HG02798 (cell line): ENCODE data around the gene PRR20E.
"Not testable (repeated sequence)": the region's sequence is repeated elsewhere in the genome, so short reads cannot be mapped to it uniquely, and the experiment has no call there.

Experiments used
- ATAC-seq: cut with Tn5 transposase; IDR thresholded peaks from one replicate; pipeline ENCODE4 v1.9.1; 2021; ENCODE audit warnings: mild to moderate bottlenecking; ENCODE audit not compliant: unreplicated experiment, poor library complexity

PRR20E gene

GRCh38 chr13:57166897-57167296 is at the start of gene PRR20E:
Gene PRR20E, plus strand, starts transcription at chr13:57167197. Its CDS starts 387 bp downstream, at chr13:57167584.
- ATAC-seq: not testable (repeated sequence)

GRCh38 chr13:57123681-57124080 is 43.3 kb upstream of the PRR20E start:
- no peak for ATAC-seq

- no peak for ATAC-seq
These were observed 38.1 kb upstream of the PRR20E start for GRCh38 chr13:57128909-57129308.

- ATAC-seq: no peak
These were observed 30.9 kb upstream of the PRR20E start for GRCh38 chr13:57136093-57136492.

- no peak for ATAC-seq
These were observed 29.4 kb upstream of the PRR20E start for GRCh38 chr13:57137585-57137984.

- ATAC-seq: no peak
These were observed 28.0 kb upstream of the PRR20E start for GRCh38 chr13:57138988-57139387.

- ATAC-seq: not testable (repeated sequence)
These were observed 27.2 kb upstream of the PRR20E start for GRCh38 chr13:57139781-57140180.

- ATAC-seq: not testable (repeated sequence)
These were observed 26.6 kb upstream of the PRR20E start, which contains the start of gene PRR20A for GRCh38 chr13:57140235-57140968. Gene PRR20A, plus strand, starts transcription at chr13:57140918. Its CDS starts 387 bp downstream, at chr13:57141305.

GRCh38 chr13:57147188-57147587 is 19.8 kb upstream of the PRR20E start, which contains the start of gene PRR20B:
Gene PRR20B, plus strand, starts transcription at chr13:57147488. Its CDS starts 387 bp downstream, at chr13:57147875.
- not testable (repeated sequence) for ATAC-seq

GRCh38 chr13:57148106-57148505 is 18.9 kb upstream of the PRR20E start:
- not testable (repeated sequence) for ATAC-seq

- ATAC-seq: not testable (repeated sequence)
These were observed 13.2 kb upstream of the PRR20E start, which contains the start of gene PRR20C for GRCh38 chr13:57153761-57154160. Gene PRR20C, plus strand, starts transcription at chr13:57154061. Its CDS starts 387 bp downstream, at chr13:57154448.

GRCh38 chr13:57160332-57160731 is 6.7 kb upstream of the PRR20E start, which contains the start of gene PRR20D:
Gene PRR20D, plus strand, starts transcription at chr13:57160632. Its CDS starts 387 bp downstream, at chr13:57161019.
- not testable (repeated sequence) for ATAC-seq

- ATAC-seq: no peak
These were observed 24.7 kb downstream of the PRR20E start for GRCh38 chr13:57191667-57192066.

GRCh38 chr13:57212989-57213388 is 46.0 kb downstream of the PRR20E start:
- no peak for ATAC-seq
